CD8-positive, alpha-beta memory T cell (primary cell): Measurements from ENCODE around the gene MVB12B. TPM values are rescaled to one million over a fixed set of nuclear protein-coding genes. Genes with fewer than 3 reads are reported as not detected.
"Not testable (repeated sequence)": the region's sequence is repeated elsewhere in the genome, so short reads cannot be mapped to it uniquely, and the experiment has no call there.

Experiments
- CTCF ChIA-PET: fragments of 350-600 bp; sonication (Branson Sonifier 250); formaldehyde crosslinking; loops from one replicate; lab custom pipeline; 2021; ENCODE audit warnings: antibody characterized with exemption; lab: Charles Lee
- POLR2A ChIA-PET: fragments of 350-600 bp; sonication (Branson Sonifier 250); formaldehyde crosslinking; loops from one replicate; lab custom pipeline; 2021; ENCODE audit warnings: antibody characterized with exemption; lab: Charles Lee
- DNase-seq, 5 donors: peaks; one replicate each; pipeline versions ENCODE4 v3.0.0 to v3.0.0-alpha.2; 2020 to 2022; ENCODE audit warnings: mixed read lengths in 1 of 5
- H3K27ac ChIP-seq: one replicate; pipeline ENCODE4 v1.7.0; 2013; ENCODE audit warnings: low read depth, mild to moderate bottlenecking, low read length, moderate library complexity
- H3K27me3 ChIP-seq: 2 replicates; pipeline ENCODE4 v1.7.0; 2013; ENCODE audit warnings: low read length, mild to moderate bottlenecking; ENCODE audit not compliant: insufficient read depth, poor library complexity, severe bottlenecking
- H3K36me3 ChIP-seq: 2 replicates; pipeline ENCODE4 v1.7.0; 2013; ENCODE audit warnings: mild to moderate bottlenecking, low read length, moderate library complexity; ENCODE audit not compliant: insufficient read depth
- H3K4me1 ChIP-seq: 2 replicates; pipeline ENCODE4 v1.7.0; 2013; ENCODE audit warnings: mild to moderate bottlenecking, low read length, moderate library complexity; ENCODE audit not compliant: insufficient read depth
- H3K4me3 ChIP-seq: 2 replicates; pipeline ENCODE4 v1.7.0; 2013; ENCODE audit warnings: mild to moderate bottlenecking, low read length
- H3K9me3 ChIP-seq: 2 replicates; pipeline ENCODE4 v1.7.0; 2013; ENCODE audit warnings: mild to moderate bottlenecking, low read length
- H3K27ac Mint-ChIP-seq, 8 donors: one replicate each; pipeline ENCODE4 v1.8.0; 2020 to 2021; ENCODE audit warnings: mixed read lengths in 8 of 8, mild to moderate bottlenecking in 6 of 8, inconsistent platforms in 3 of 8, moderate library complexity in 3 of 8
- H3K27me3 Mint-ChIP-seq, 2 donors: one replicate each; pipeline ENCODE4 v1.8.0; 2020 to 2021; ENCODE audit warnings: mixed read lengths in 2 of 2, mild to moderate bottlenecking in 1 of 2, moderate library complexity in 1 of 2
- H3K36me3 Mint-ChIP-seq, 3 donors: one replicate each; pipeline ENCODE4 v1.8.0; 2020 to 2021; ENCODE audit warnings: mixed read lengths in 3 of 3, inconsistent platforms in 1 of 3, mild to moderate bottlenecking in 1 of 3
- H3K4me1 Mint-ChIP-seq, 3 donors: one replicate each; pipeline ENCODE4 v1.8.0; 2020 to 2021; ENCODE audit warnings: mixed read lengths in 3 of 3, inconsistent platforms in 1 of 3, mild to moderate bottlenecking in 1 of 3
- H3K4me3 Mint-ChIP-seq, 7 donors: one replicate each; pipeline ENCODE4 v1.8.0; 2020 to 2021; ENCODE audit warnings: mixed read lengths in 7 of 7, mild to moderate bottlenecking in 6 of 7, moderate library complexity in 4 of 7, inconsistent platforms in 2 of 7
- H3K9me3 Mint-ChIP-seq, 5 donors: one replicate each; pipeline ENCODE4 v1.8.0; 2020 to 2022; ENCODE audit warnings: mixed read lengths in 5 of 5, mild to moderate bottlenecking in 3 of 5, moderate library complexity in 2 of 5, inconsistent platforms in 1 of 5
- polyA plus RNA-seq: library from polyadenylated mRNA; unstranded; fragments of 300-500 nt; fragmentation: Illumina TruSeq; gene quantifications from one replicate; pipeline ENCODE4 v1.2.3, GENCODE V29; 2021
- total RNA-seq, 2 experiments: library from RNA; stranded (reverse); gene quantifications; one replicate each; pipeline ENCODE4 v1.2.3, GENCODE V29; 2021

MVB12B gene
- total and polyA plus RNA-seq, 3 experiments from 2014 or later, result 11.0 to 13.1 (median 12.7) TPM

DNA sequence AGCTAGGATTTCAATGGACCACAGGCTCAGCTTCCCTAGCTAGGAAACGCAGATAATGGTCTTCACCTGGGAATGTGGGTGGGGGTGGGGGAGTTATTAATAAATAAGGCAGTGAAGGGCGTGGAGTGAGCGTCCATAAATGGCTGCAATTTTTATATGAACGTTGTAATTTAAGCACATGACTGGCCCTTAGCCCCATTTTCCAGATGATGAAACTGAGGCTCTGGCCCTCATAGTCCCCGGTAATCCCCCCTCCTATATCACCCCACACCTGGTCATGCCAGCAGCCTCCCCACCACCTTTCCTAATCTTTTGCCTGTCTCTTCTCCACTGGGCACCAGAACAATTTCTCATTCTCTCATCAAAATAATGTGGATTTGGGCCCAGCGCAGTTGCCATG, 225.2 kb downstream of the MVB12B start:
- Mint-ChIP-seq H3K4me1 (no peaks in the 10 kb centered on the region), H3K27me3 (peaks cover 0 to 1% of the 10 kb centered on the region in 2 donors), H3K27ac (peak overlapping the region in 1 of 8 donors; percentile 26), H3K9me3 (no peaks in the 10 kb centered on the region), H3K4me3 (no peak overlapping the region), H3K36me3 (no peaks in the 10 kb centered on the region)
- H3K4me3 ChIP-seq, result no peak overlapping the region
- H3K27me3 ChIP-seq, result no peaks in the 10 kb centered on the region
- no peak overlapping the region for H3K27ac ChIP-seq
- DNase-seq, result no peak
- no peaks in the 10 kb centered on the region for H3K36me3 ChIP-seq
- ChIA-PET CTCF (no interaction called here), POLR2A (no interaction called here)
- no peaks in the 10 kb centered on the region for H3K4me1 ChIP-seq
- no peaks in the 10 kb centered on the region for H3K9me3 ChIP-seq

- H3K4me1 ChIP-seq, result no peaks in the 10 kb centered on the region
- CTCF ChIA-PET, result interaction anchor here (1.4 to 10.5 kb wide), 4 partner anchors 9 to 57 kb away, joined by 3 to 204 read pairs (median 6); no protein-coding TSS in a partner anchor
- POLR2A ChIA-PET, result no interaction called here
- no peaks in the 10 kb centered on the region for H3K36me3 Mint-ChIP-seq
- no peaks in the 10 kb centered on the region for H3K9me3 ChIP-seq
- no peak overlapping the region for H3K4me3 Mint-ChIP-seq
- no peak overlapping the region for H3K4me3 ChIP-seq
- DNase-seq, result no peak
- H3K27ac Mint-ChIP-seq, result no peak overlapping the region
- H3K36me3 ChIP-seq, result no peaks in the 10 kb centered on the region
- peaks cover 2 to 12% of the 10 kb centered on the region in 2 donors for H3K27me3 Mint-ChIP-seq
- no peak overlapping the region for H3K27ac ChIP-seq
- no peaks in the 10 kb centered on the region for H3K9me3 Mint-ChIP-seq
- no peaks in the 10 kb centered on the region for H3K27me3 ChIP-seq
- peaks cover 0 to 3% (median 0%) of the 10 kb centered on the region in 3 donors for H3K4me1 Mint-ChIP-seq
Observed at GRCh38 chr9:126554292-126554691, 227.7 kb downstream of the MVB12B start.

- H3K4me3 Mint-ChIP-seq, H3K27me3 ChIP-seq, H3K9me3 ChIP-seq, H3K36me3 ChIP-seq, H3K4me1 Mint-ChIP-seq, DNase-seq, H3K27ac Mint-ChIP-seq, H3K4me3 ChIP-seq, H3K4me1 ChIP-seq, H3K9me3 Mint-ChIP-seq, H3K27ac ChIP-seq, POLR2A ChIA-PET, H3K36me3 Mint-ChIP-seq: not testable (repeated sequence)
- H3K27me3 Mint-ChIP-seq, result peaks cover 6 to 21% of the 10 kb centered on the region in 2 donors
- CTCF ChIA-PET, result interaction anchor here (0.6 to 10.5 kb wide), 6 partner anchors 39 to 607 kb away, joined by 3 to 204 read pairs (median 6); no protein-coding TSS in a partner anchor
Observed at GRCh38 chr9:126555421-126555820, 228.8 kb downstream of the MVB12B start.
